IMR-90 (cell line): Measurements from ENCODE around the gene CST3. TPM values are rescaled to one million over a fixed set of nuclear protein-coding genes. Genes with fewer than 3 reads are reported as not detected.

ENCODE experiments used
- ATAC-seq: fragments of 200-7000 bp; cut with Tn5 transposase; 2 replicates; pipeline ENCODE4 v1.9.1; 2020; ENCODE audit warnings: low read depth, mild to moderate bottlenecking, moderate library complexity
- BruUV-seq: library from RNA; stranded (reverse); fragments of 400-500 nt; replicated peaks from 2 replicates; lab custom pipeline; 2021; lab: Mats Ljungman, UMichigan
- CTCF ChIA-PET: fragments of 300-600 bp; formaldehyde crosslinking; extraction: SDS; loops from one replicate; lab custom pipeline; 2021; ENCODE audit warnings: antibody characterized with exemption; lab: Yijun Ruan, JAX
- POLR2A ChIA-PET: fragments of 300-600 bp; sonication (Branson Sonifier 250); formaldehyde crosslinking; loops from one replicate; lab custom pipeline; 2022; ENCODE audit warnings: antibody characterized with exemption; ENCODE audit not compliant: unreplicated experiment; lab: Charles Lee
- DNase-seq: peaks from one replicate; pipeline ENCODE4 v3.0.0; 2013
- H2AFZ ChIP-seq: replicated peaks from 2 replicates; pipeline ENCODE3; 2013; ENCODE audit warnings: low read length, mild to moderate bottlenecking; ENCODE audit not compliant: poor library complexity
- H2AK5ac ChIP-seq: 2 replicates; pipeline ENCODE4 v1.6.1; 2013; ENCODE audit warnings: low read depth, low read length, inconsistent platforms
- H2AK9ac ChIP-seq: replicated peaks from 2 replicates; pipeline ENCODE3; 2013; ENCODE audit warnings: mild to moderate bottlenecking, low read depth, low read length, moderate library complexity; ENCODE audit not compliant: poor library complexity
- H2BK120ac ChIP-seq: 2 replicates; pipeline ENCODE4 v1.6.1; 2013; ENCODE audit warnings: low read depth, low read length, inconsistent platforms
- H2BK15ac ChIP-seq: 3 replicates; pipeline ENCODE4 v1.6.1; 2013; ENCODE audit warnings: low read depth, low read length, inconsistent platforms
- H2BK20ac ChIP-seq: 2 replicates; pipeline ENCODE4 v1.6.1; 2013; ENCODE audit warnings: low read depth, mild to moderate bottlenecking, inconsistent platforms, low read length, moderate library complexity
- H2BK5ac ChIP-seq: 2 replicates; pipeline ENCODE4 v1.6.1; 2013; ENCODE audit warnings: mild to moderate bottlenecking, low read depth, low read length, inconsistent platforms; ENCODE audit not compliant: poor library complexity, severe bottlenecking
- H3K14ac ChIP-seq: replicated peaks from 2 replicates; pipeline ENCODE4 v1.6.1; 2013; ENCODE audit warnings: low read depth, low read length, inconsistent platforms
- H3K18ac ChIP-seq: 2 replicates; pipeline ENCODE4 v1.6.1; 2013; ENCODE audit warnings: low read depth, low read length, control low read depth
- H3K23ac ChIP-seq: 2 replicates; pipeline ENCODE4 v1.6.1; 2013; ENCODE audit warnings: low read depth, low read length, inconsistent platforms
- H3K27ac ChIP-seq: 2 replicates; pipeline ENCODE4 v1.5.1; 2013; ENCODE audit warnings: mild to moderate bottlenecking, control low read depth, low read length; ENCODE audit not compliant: insufficient read depth
- H3K27me3 ChIP-seq: 2 replicates; pipeline ENCODE4 v1.6.1; 2013; ENCODE audit warnings: low read length; ENCODE audit not compliant: control insufficient read depth, insufficient read depth
- H3K36me3 ChIP-seq: 2 replicates; pipeline ENCODE4 v1.6.1; 2013; ENCODE audit warnings: low read length, mixed read lengths; ENCODE audit not compliant: control insufficient read depth, insufficient read depth
- H3K4ac ChIP-seq: 2 replicates; pipeline ENCODE4 v1.6.1; 2013; ENCODE audit warnings: low read depth, low read length, inconsistent platforms
- H3K4me1 ChIP-seq: 2 replicates; pipeline ENCODE4 v1.6.1; 2013; ENCODE audit warnings: low read length, mixed read lengths; ENCODE audit not compliant: control insufficient read depth, insufficient read depth
- H3K4me2 ChIP-seq: 2 replicates; pipeline ENCODE4 v1.6.1; 2013; ENCODE audit warnings: low read depth, mild to moderate bottlenecking, control low read depth, low read length, moderate library complexity
- H3K4me3 ChIP-seq: 2 replicates; pipeline ENCODE4 v1.5.1; 2013; ENCODE audit warnings: low read depth, mild to moderate bottlenecking, control low read depth, low read length, moderate library complexity; ENCODE audit not compliant: insufficient read depth
- H3K56ac ChIP-seq: 2 replicates; pipeline ENCODE4 v1.6.1; 2013; ENCODE audit warnings: low read length, inconsistent platforms; ENCODE audit not compliant: insufficient read depth; ENCODE audit errors: extremely low read depth
- H3K79me1 ChIP-seq, 2 experiments: 2 replicates each; pipeline ENCODE4 v1.6.1; 2013; ENCODE audit warnings: low read length in 2 of 2, inconsistent platforms in 1 of 2, low read depth in 1 of 2
- H3K9ac ChIP-seq: 2 replicates; pipeline ENCODE4 v1.6.1; 2013; ENCODE audit warnings: low read depth, low read length, control low read depth
- H3K9me1 ChIP-seq: 2 replicates; pipeline ENCODE4 v1.6.1; 2013; ENCODE audit warnings: low read length, inconsistent platforms; ENCODE audit not compliant: insufficient read depth
- H3K9me3 ChIP-seq: 2 replicates; pipeline ENCODE4 v1.6.1; 2013; ENCODE audit warnings: low read length; ENCODE audit not compliant: control insufficient read depth, insufficient read depth
- H4K20me1 ChIP-seq: 2 replicates; pipeline ENCODE4 v1.6.1; 2013; ENCODE audit warnings: low read length, inconsistent platforms; ENCODE audit not compliant: insufficient read depth
- H4K5ac ChIP-seq: 2 replicates; pipeline ENCODE4 v1.6.1; 2013; ENCODE audit warnings: mild to moderate bottlenecking, low read depth, low read length, control low read depth
- H4K8ac ChIP-seq, 2 experiments: 2 replicates each; pipeline ENCODE4 v1.6.1; 2013; ENCODE audit warnings: low read depth in 2 of 2, low read length in 2 of 2, control low read depth in 1 of 2, inconsistent platforms in 1 of 2
- H4K91ac ChIP-seq: 2 replicates; pipeline ENCODE4 v1.6.1; 2013; ENCODE audit warnings: low read depth, low read length, inconsistent platforms; ENCODE audit not compliant: insufficient read depth
- BHLHE40 ChIP-seq: fragments of 150-350 bp; IDR thresholded peaks from 2 replicates; pipeline ENCODE4 v1.6.1; 2016; ENCODE audit warnings: mild to moderate bottlenecking, low read depth, low read length
- CEBPB ChIP-seq: IDR thresholded peaks from 2 replicates; pipeline ENCODE4 v1.6.1; 2012; ENCODE audit warnings: low read depth, low read length, improper control_type of control experiment
- CHD1 ChIP-seq: IDR thresholded peaks from 2 replicates; pipeline ENCODE4 v1.6.1; 2012; ENCODE audit warnings: low read depth, low read length, improper control_type of control experiment
- FOS ChIP-seq: fragments of 150-350 bp; IDR thresholded peaks from 2 replicates; pipeline ENCODE4 v1.6.1; 2016; ENCODE audit warnings: low read depth, low read length
- MAFK ChIP-seq: IDR thresholded peaks from 2 replicates; pipeline ENCODE4 v1.6.1; 2012; ENCODE audit warnings: low read depth, low read length, improper control_type of control experiment
- MAZ ChIP-seq: IDR thresholded peaks from 2 replicates; pipeline ENCODE4 v1.6.1; 2012; ENCODE audit warnings: low read depth, mild to moderate bottlenecking, low read length, improper control_type of control experiment, moderate library complexity, borderline replicate concordance
- MXI1 ChIP-seq: IDR thresholded peaks from 2 replicates; pipeline ENCODE4 v1.6.1; 2012; ENCODE audit warnings: low read depth, mild to moderate bottlenecking, low read length, moderate library complexity, borderline replicate concordance
- NFE2L2 ChIP-seq: fragments of 150-350 bp; IDR thresholded peaks from 2 replicates; pipeline ENCODE4 v1.6.1; 2016; ENCODE audit warnings: low read depth, mild to moderate bottlenecking, low read length
- POLR2A ChIP-seq: IDR thresholded peaks from 2 replicates; pipeline ENCODE4 v1.6.1; 2012; ENCODE audit warnings: mild to moderate bottlenecking, low read depth, low read length
- RAD21 ChIP-seq: IDR thresholded peaks from 2 replicates; pipeline ENCODE4 v1.6.1; 2012; ENCODE audit warnings: low read length, improper control_type of control experiment
- RCOR1 ChIP-seq: IDR thresholded peaks from 2 replicates; pipeline ENCODE4 v1.6.1; 2012; ENCODE audit warnings: mild to moderate bottlenecking, low read length, improper control_type of control experiment; ENCODE audit not compliant: insufficient replicate concordance
- RFX5 ChIP-seq: IDR thresholded peaks from 2 replicates; pipeline ENCODE4 v1.8.0; 2012; ENCODE audit warnings: low read depth, mild to moderate bottlenecking, low read length, moderate library complexity
- SMC3 ChIP-seq: fragments of 150-350 bp; IDR thresholded peaks from 2 replicates; pipeline ENCODE4 v1.6.1; 2016; ENCODE audit warnings: low read depth, mild to moderate bottlenecking, antibody characterized with exemption, low read length, moderate library complexity
- WGBS, 2 experiments: methylation state at CpG; one replicate each; pipeline versions ENCODE4 v1.1.5 to v1.1.7; 2013; ENCODE audit warnings: missing lambda C conversion rate in 2 of 2; ENCODE audit not compliant: insufficient read length in 1 of 2; ENCODE audit errors: extremely low coverage in 2 of 2; 5-methylcytosine and 5-hydroxymethylcytosine counted together
- dilution Hi-C: fragments of 300-500 bp; cut with HindIII; formaldehyde crosslinking; loops from one replicate; pipeline ENCODE4 v1.14.3; 2018; ENCODE audit warnings: low sequenced_read_pairs; ENCODE audit not compliant: unreplicated experiment
- in situ Hi-C: fragments of 300-500 bp; cut with MboI; formaldehyde crosslinking; loops from 3 replicates; pipeline ENCODE4 v1.14.3; 2019; ENCODE audit warnings: low sequenced_read_pairs, inconsistent platforms, mixed read lengths
- intact Hi-C: fragments of 100-400 bp; cut with micrococcal nuclease; formaldehyde crosslinking; loops from 2 replicates; pipeline ENCODE4 v1.10.0; 2022
- polyA plus RNA-seq, 3 experiments: library from polyadenylated mRNA; depleted of rRNA; stranded (reverse); fragments of >200 nt; gene quantifications; 2 replicates each; pipeline ENCODE4 v1.2.3, GENCODE V29; 2012; ENCODE audit warnings: low replicate concordance in 1 of 3
- total RNA-seq: library from RNA; depleted of rRNA; stranded (reverse); fragments of >200 nt; gene quantifications from 2 replicates; pipeline ENCODE4 v1.2.3, GENCODE V29; 2012
- TF ChIP-seq, protein P1 (sequence below): fragments of 150-350 bp; IDR thresholded peaks from 2 replicates; pipeline ENCODE4 v1.6.1; 2016; ENCODE audit warnings: low read depth, mild to moderate bottlenecking, low read length, moderate library complexity, borderline replicate concordance
- TF ChIP-seq, protein P2 (sequence below): fragments of 150-350 bp; IDR thresholded peaks from 2 replicates; pipeline ENCODE4 v1.6.1; 2017; ENCODE audit warnings: mild to moderate bottlenecking, antibody characterized with exemption, low read length, low read depth
- TF ChIP-seq, protein P3 (sequence below): conservative IDR thresholded peaks from 2 replicates; pipeline ENCODE4 v1.5.1; 2012; ENCODE audit warnings: mild to moderate bottlenecking, low read depth, low read length, improper control_type of control experiment

CST3 gene
- total and polyA plus RNA-seq, 2 of the 4 experiments (the other 2 are of a cell fraction), result 26.0 to 471 TPM

DNA sequence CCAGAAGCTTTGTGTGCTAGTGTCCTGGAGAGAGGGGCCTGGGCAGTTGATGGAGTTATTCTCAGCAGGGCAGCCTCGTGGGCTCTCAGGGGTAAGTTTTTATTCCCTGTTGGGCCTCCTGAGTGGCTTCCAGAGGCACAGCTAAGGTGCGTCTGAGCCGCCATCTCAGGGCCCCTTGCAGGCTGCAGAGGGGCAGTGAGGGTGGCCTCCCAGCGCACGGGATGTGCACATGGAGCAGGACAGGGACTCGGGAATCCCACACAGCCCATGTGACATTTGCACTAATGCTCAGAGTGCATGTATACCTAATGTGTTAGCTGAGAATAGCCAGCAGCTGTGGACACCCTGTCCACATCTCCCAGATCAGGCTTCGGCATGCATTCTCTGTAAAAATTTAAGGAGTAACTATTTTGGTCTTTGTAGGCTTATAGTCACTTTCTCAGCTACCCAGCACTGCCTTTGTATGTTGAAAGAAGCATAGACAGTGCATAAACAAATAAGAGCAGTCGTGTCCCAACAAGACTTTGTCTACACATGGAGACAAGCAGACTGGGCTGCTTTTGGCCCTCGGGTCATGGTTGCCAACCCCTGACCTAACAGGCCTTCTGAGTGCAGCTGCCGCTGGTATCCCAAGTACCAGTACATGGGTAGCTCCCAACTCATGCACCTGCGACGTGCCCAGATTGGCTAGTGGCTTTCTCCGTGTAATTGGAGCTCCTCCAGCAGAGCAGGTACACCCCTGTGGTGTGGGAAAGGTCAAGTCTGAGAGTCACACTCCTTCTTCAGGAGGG, 50.8 kb downstream of the CST3 start:
- 0% methylated on average over 1 of the region's 13 CpGs; no CpG with 5 or more reads in 1 of the 2 experiments for WGBS, 2 experiments
- no peak overlapping the region for H3K4me2 ChIP-seq
- no peaks in the 10 kb centered on the region for H3K79me1 ChIP-seq
- no peak overlapping the region for H4K91ac ChIP-seq
- no peak overlapping the region for H3K9ac ChIP-seq
- no peak overlapping the region for H3K23ac ChIP-seq
- no peak overlapping the region for H2BK20ac ChIP-seq
- H4K8ac ChIP-seq, result no peak overlapping the region
- H2BK120ac ChIP-seq, result no peak overlapping the region
- CTCF ChIA-PET, result no interaction called here
- no peak overlapping the region for H3K18ac ChIP-seq
- no peak overlapping the region for H4K5ac ChIP-seq
- H3K4me3 ChIP-seq, result no peak overlapping the region
- no peak overlapping the region for H2AFZ ChIP-seq
- no peak overlapping the region for H3K4ac ChIP-seq
- no peak overlapping the region for H2AK9ac ChIP-seq
- BruUV-seq, result no TSS peak
- H3K9me1 ChIP-seq, result no peaks in the 10 kb centered on the region
- DNase-seq (no peak), ATAC-seq (no peak)
- no peak overlapping the region for H2BK15ac ChIP-seq
- no peak overlapping the region for H2AK5ac ChIP-seq
- TF ChIP-seq MXI1, result no peak
- no peak for TF ChIP-seq CHD1
- TF ChIP-seq FOS, result no peak
- TF ChIP-seq RFX5, result no peak
- TF ChIP-seq, protein P1, sequence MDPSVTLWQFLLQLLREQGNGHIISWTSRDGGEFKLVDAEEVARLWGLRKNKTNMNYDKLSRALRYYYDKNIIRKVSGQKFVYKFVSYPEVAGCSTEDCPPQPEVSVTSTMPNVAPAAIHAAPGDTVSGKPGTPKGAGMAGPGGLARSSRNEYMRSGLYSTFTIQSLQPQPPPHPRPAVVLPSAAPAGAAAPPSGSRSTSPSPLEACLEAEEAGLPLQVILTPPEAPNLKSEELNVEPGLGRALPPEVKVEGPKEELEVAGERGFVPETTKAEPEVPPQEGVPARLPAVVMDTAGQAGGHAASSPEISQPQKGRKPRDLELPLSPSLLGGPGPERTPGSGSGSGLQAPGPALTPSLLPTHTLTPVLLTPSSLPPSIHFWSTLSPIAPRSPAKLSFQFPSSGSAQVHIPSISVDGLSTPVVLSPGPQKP, result no peak
- TF ChIP-seq RCOR1, result no peak
- TF ChIP-seq CEBPB, result no peak
- TF ChIP-seq RAD21, result no peak
- TF ChIP-seq, protein P2, sequence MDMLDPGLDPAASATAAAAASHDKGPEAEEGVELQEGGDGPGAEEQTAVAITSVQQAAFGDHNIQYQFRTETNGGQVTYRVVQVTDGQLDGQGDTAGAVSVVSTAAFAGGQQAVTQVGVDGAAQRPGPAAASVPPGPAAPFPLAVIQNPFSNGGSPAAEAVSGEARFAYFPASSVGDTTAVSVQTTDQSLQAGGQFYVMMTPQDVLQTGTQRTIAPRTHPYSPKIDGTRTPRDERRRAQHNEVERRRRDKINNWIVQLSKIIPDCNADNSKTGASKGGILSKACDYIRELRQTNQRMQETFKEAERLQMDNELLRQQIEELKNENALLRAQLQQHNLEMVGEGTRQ, result no peak
- TF ChIP-seq POLR2A, result no peak
- no peak for TF ChIP-seq MAFK
- no peak for TF ChIP-seq BHLHE40
- TF ChIP-seq, protein P3, sequence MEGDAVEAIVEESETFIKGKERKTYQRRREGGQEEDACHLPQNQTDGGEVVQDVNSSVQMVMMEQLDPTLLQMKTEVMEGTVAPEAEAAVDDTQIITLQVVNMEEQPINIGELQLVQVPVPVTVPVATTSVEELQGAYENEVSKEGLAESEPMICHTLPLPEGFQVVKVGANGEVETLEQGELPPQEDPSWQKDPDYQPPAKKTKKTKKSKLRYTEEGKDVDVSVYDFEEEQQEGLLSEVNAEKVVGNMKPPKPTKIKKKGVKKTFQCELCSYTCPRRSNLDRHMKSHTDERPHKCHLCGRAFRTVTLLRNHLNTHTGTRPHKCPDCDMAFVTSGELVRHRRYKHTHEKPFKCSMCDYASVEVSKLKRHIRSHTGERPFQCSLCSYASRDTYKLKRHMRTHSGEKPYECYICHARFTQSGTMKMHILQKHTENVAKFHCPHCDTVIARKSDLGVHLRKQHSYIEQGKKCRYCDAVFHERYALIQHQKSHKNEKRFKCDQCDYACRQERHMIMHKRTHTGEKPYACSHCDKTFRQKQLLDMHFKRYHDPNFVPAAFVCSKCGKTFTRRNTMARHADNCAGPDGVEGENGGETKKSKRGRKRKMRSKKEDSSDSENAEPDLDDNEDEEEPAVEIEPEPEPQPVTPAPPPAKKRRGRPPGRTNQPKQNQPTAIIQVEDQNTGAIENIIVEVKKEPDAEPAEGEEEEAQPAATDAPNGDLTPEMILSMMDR, result no peak
- no peak for TF ChIP-seq SMC3
- no peak for TF ChIP-seq NFE2L2
- no peak for TF ChIP-seq MAZ
- intact Hi-C loops (no loop called here), dilution Hi-C loops (no loop called here), in situ Hi-C loops (no loop called here)
- H3K14ac ChIP-seq, result no peak overlapping the region
- H4K20me1 ChIP-seq, result no peaks in the 10 kb centered on the region
- H3K27me3 ChIP-seq, result peaks cover 2% of the 10 kb centered on the region
- no peak overlapping the region for H3K27ac ChIP-seq
- H2BK5ac ChIP-seq, result no peak overlapping the region
- H3K4me1 ChIP-seq, result no peaks in the 10 kb centered on the region
- POLR2A ChIA-PET, result no interaction called here
- H3K9me3 ChIP-seq, result no peaks in the 10 kb centered on the region
- no peaks in the 10 kb centered on the region for H3K36me3 ChIP-seq
- H3K56ac ChIP-seq, result no peak overlapping the region
